ENCODE results near the gene RHOBTB1. TPM values are rescaled to one million over a fixed set of nuclear protein-coding genes. Genes with fewer than 3 reads are reported as not detected.
A peak's percentile ranks its signal among the peaks of the same experiment; 100 is the strongest.

RHOBTB1 gene
- total and polyA plus RNA-seq, 4 donors = 2.7 to 11.8 (median 4.9) TPM

DNA sequence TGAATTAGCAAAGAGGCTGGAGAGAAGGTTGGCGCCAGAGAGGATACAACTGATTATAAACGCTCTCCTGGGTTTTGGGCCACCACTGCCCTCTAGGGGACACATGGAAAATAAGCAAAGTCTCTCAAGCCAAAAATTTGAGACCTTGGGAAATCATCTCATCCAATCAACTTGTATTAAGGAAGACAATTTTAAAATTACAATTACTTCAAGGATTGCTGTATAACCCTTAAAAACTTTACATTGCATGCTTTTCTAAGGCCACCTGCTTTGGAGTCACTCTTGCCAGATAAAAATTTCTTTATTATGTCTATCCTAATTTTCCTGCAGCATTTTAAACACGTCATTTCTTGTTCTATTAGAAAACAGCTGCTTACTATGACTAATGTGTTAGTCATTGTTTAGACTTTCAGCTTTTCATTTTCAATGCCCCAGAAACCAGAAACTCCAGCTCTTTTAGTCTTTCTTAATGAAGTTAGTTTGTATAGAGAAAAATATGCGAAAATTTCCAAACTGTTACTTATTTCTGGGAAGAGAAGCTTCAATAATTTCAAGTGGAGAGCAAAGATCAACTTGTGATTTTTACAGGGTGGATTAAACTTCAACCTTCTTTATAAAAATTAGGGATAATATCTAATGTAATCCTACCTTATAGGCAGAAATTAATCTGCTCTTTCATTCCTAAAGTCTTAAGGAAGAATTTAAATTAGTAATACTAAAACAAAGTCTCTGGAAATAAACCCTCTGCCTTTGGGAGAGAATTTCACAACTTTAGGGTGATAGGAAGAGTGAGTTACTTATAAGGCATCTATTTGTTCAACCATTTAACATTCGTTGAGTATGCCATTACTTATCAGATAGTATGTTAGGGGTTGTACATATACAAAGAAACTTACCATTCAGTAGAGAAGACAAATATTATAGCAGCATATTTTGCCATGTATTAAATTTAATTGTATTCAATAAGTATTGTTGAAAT, 20.6 kb upstream of the RHOBTB1 start:
- Histone ChIP-seq H3K27me3 (ENCODE audit: control insufficient read depth in 4 of 4, insufficient read depth in 4 of 4, low read length in 3 of 4) (no peaks in the 10 kb centered on the region), H3K9ac (ENCODE audit: low read depth in 1 of 2, low read length in 2 of 2) (no peak overlapping the region), H3K36me3 (ENCODE audit: control insufficient read depth in 4 of 4, insufficient read depth in 3 of 4, low read depth in 1 of 4, low read length in 3 of 4) (no peaks in the 10 kb centered on the region), H3K27ac (ENCODE audit: low read depth in 1 of 2, low read length in 2 of 2) (peak overlapping the region in 1 of 2 donors; percentile 51), H3K4me1 (ENCODE audit: control insufficient read depth in 4 of 4, insufficient read depth in 4 of 4, low read length in 3 of 4) (no peaks in the 10 kb centered on the region), H3K4me3 (ENCODE audit: low read depth in 1 of 3, low read length in 3 of 3) (no peak overlapping the region), H3K9me3 (ENCODE audit: control insufficient read depth in 4 of 4, low read length in 3 of 4) (no peaks in the 10 kb centered on the region)
- WGBS = 25% methylated on average over 5 of the region's 5 CpGs
- TF ChIP-seq HNF4A (conservative IDR thresholded peaks at IDR 0.05) (peak in 1 of 2 donors; percentile 10), JUND (IDR thresholded peaks at IDR 0.05) (peak; percentile 71 to 80), GABPA (IDR thresholded peaks at IDR 0.05 in 1 of 2, conservative IDR thresholded peaks at IDR 0.05 in 1 of 2) (no peak), NR2F2 (IDR thresholded peaks at IDR 0.05) (no peak), FOXA1 (IDR thresholded peaks at IDR 0.05) (no peak), YY1 (IDR thresholded peaks at IDR 0.05) (no peak), RXRA (IDR thresholded peaks at IDR 0.05) (no peak), RAD21 (IDR thresholded peaks at IDR 0.05) (peak; percentile 90 to 91), TAF1 (conservative IDR thresholded peaks at IDR 0.05) (no peak), SP1 (IDR thresholded peaks at IDR 0.05) (no peak), EGR1 (IDR thresholded peaks at IDR 0.05; ENCODE audit: low read depth in 2 of 2) (no peak), FOXA2 (IDR thresholded peaks at IDR 0.05) (no peak)
- TF ChIP-seq, protein P1, sequence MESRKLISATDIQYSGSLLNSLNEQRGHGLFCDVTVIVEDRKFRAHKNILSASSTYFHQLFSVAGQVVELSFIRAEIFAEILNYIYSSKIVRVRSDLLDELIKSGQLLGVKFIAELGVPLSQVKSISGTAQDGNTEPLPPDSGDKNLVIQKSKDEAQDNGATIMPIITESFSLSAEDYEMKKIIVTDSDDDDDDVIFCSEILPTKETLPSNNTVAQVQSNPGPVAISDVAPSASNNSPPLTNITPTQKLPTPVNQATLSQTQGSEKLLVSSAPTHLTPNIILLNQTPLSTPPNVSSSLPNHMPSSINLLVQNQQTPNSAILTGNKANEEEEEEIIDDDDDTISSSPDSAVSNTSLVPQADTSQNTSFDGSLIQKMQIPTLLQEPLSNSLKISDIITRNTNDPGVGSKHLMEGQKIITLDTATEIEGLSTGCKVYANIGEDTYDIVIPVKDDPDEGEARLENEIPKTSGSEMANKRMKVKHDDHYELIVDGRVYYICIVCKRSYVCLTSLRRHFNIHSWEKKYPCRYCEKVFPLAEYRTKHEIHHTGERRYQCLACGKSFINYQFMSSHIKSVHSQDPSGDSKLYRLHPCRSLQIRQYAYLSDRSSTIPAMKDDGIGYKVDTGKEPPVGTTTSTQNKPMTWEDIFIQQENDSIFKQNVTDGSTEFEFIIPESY (IDR thresholded peaks at IDR 0.05) = no peak
- TF ChIP-seq, protein P2, sequence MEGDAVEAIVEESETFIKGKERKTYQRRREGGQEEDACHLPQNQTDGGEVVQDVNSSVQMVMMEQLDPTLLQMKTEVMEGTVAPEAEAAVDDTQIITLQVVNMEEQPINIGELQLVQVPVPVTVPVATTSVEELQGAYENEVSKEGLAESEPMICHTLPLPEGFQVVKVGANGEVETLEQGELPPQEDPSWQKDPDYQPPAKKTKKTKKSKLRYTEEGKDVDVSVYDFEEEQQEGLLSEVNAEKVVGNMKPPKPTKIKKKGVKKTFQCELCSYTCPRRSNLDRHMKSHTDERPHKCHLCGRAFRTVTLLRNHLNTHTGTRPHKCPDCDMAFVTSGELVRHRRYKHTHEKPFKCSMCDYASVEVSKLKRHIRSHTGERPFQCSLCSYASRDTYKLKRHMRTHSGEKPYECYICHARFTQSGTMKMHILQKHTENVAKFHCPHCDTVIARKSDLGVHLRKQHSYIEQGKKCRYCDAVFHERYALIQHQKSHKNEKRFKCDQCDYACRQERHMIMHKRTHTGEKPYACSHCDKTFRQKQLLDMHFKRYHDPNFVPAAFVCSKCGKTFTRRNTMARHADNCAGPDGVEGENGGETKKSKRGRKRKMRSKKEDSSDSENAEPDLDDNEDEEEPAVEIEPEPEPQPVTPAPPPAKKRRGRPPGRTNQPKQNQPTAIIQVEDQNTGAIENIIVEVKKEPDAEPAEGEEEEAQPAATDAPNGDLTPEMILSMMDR (IDR thresholded peaks at IDR 0.05; ENCODE audit: low read depth, low read length, missing input control) = peak; percentile 82
- TF ChIP-seq, protein P3, sequence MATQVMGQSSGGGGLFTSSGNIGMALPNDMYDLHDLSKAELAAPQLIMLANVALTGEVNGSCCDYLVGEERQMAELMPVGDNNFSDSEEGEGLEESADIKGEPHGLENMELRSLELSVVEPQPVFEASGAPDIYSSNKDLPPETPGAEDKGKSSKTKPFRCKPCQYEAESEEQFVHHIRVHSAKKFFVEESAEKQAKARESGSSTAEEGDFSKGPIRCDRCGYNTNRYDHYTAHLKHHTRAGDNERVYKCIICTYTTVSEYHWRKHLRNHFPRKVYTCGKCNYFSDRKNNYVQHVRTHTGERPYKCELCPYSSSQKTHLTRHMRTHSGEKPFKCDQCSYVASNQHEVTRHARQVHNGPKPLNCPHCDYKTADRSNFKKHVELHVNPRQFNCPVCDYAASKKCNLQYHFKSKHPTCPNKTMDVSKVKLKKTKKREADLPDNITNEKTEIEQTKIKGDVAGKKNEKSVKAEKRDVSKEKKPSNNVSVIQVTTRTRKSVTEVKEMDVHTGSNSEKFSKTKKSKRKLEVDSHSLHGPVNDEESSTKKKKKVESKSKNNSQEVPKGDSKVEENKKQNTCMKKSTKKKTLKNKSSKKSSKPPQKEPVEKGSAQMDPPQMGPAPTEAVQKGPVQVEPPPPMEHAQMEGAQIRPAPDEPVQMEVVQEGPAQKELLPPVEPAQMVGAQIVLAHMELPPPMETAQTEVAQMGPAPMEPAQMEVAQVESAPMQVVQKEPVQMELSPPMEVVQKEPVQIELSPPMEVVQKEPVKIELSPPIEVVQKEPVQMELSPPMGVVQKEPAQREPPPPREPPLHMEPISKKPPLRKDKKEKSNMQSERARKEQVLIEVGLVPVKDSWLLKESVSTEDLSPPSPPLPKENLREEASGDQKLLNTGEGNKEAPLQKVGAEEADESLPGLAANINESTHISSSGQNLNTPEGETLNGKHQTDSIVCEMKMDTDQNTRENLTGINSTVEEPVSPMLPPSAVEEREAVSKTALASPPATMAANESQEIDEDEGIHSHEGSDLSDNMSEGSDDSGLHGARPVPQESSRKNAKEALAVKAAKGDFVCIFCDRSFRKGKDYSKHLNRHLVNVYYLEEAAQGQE (IDR thresholded peaks at IDR 0.05) = no peak
- TF ChIP-seq, protein P4, sequence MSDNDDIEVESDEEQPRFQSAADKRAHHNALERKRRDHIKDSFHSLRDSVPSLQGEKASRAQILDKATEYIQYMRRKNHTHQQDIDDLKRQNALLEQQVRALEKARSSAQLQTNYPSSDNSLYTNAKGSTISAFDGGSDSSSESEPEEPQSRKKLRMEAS (IDR thresholded peaks at IDR 0.05) = no peak
- DNase-seq (ENCODE audit: low spot score) = peak; percentile 51

Measured in liver (tissue), 9 donors.